Upper lobe of left lung (tissue), 6 donors: ENCODE results near the gene AMPD3. TPM values are rescaled to one million over a fixed set of nuclear protein-coding genes. Genes with fewer than 3 reads are reported as not detected.

Source experiments
- ATAC-seq, 2 donors: fragments of 200-7000 bp; cut with Tn5 transposase; one replicate each; pipeline ENCODE4 v1.9.1; 2022; ENCODE audit warnings: mild to moderate bottlenecking in 2 of 2, moderate library complexity in 2 of 2; ENCODE audit not compliant: low FRiP score in 2 of 2
- DNase-seq, 2 donors: peaks; one replicate each; pipeline ENCODE4 v3.0.0-alpha.2; 2019 to 2020
- H3K27ac ChIP-seq, 4 donors: fragments of 200-600 bp; sonication (generic); one replicate each; pipeline ENCODE4 v1.5.1; 2016 to 2019
- H3K27me3 ChIP-seq, 4 donors: fragments of 200-600 bp; sonication (generic); one replicate each; pipeline ENCODE4 v1.5.1; 2017 to 2019
- H3K36me3 ChIP-seq, 4 donors: fragments of 200-600 bp; sonication (generic); one replicate each; pipeline ENCODE4 v1.5.1; 2016 to 2019
- H3K4me1 ChIP-seq, 4 donors: fragments of 200-600 bp; sonication (generic); one replicate each; pipeline ENCODE4 v1.5.1; 2018 to 2019
- H3K4me3 ChIP-seq, 4 donors: fragments of 200-600 bp; sonication (generic); one replicate each; pipeline ENCODE4 v1.5.1; 2017 to 2019; ENCODE audit warnings: mild to moderate bottlenecking in 2 of 4, moderate library complexity in 1 of 4
- H3K9me3 ChIP-seq, 4 donors: fragments of 200-600 bp; sonication (generic); one replicate each; pipeline ENCODE4 v1.5.1; 2018 to 2019
- CTCF ChIP-seq, 6 experiments: fragments of 450-650 bp in 4 of 6; fragments of 200-600 bp in 2 of 6; sonication (generic) in 2 of 6; IDR thresholded peaks; one replicate each; pipeline ENCODE4 v1.5.1; 2016 to 2019; ENCODE audit warnings: antibody characterized with exemption in 6 of 6
- EP300 ChIP-seq, 4 donors: sonication (generic); formaldehyde crosslinking; IDR thresholded peaks; one replicate each; pipeline ENCODE4 v1.5.1; 2017; ENCODE audit warnings: antibody characterized with exemption in 4 of 4, control low read depth in 2 of 4
- POLR2A ChIP-seq, 4 donors: fragments of 450-650 bp; IDR thresholded peaks; one replicate each; pipeline ENCODE4 v1.5.1; 2016 to 2017; ENCODE audit warnings: antibody characterized with exemption in 4 of 4, mild to moderate bottlenecking in 2 of 4
- POLR2AphosphoS5 ChIP-seq, 2 donors: sonication (generic); formaldehyde crosslinking; IDR thresholded peaks; one replicate each; pipeline ENCODE4 v1.5.1; 2017; ENCODE audit warnings: antibody characterized with exemption in 2 of 2
- WGBS, 2 donors: methylation state at CpG; one replicate each; pipeline ENCODE4 v1.1.5; 2017 to 2018; 5-methylcytosine and 5-hydroxymethylcytosine counted together
- total RNA-seq, 6 donors: library from RNA; depleted of rRNA in 4 of 6; stranded (reverse); fragments of >200 nt in 4 of 6; gene quantifications; one replicate each; pipeline versions ENCODE4 v1.1.0 to v1.2.1, GENCODE V29; 2016 to 2021
- donor health status: DM: no; HTN: no; CAD: no; lungs with moderate emphysema.
- donor health status: DM: no; HTN: yes; CAD: no; lungs with severe emphysema.

The AMPD3 gene
- total RNA-seq, 6 donors from 2014 or later = 5.4 to 49.2 (median 9.3) TPM

GRCh38 chr11:10511181-10511621 is 56.1 kb downstream of the AMPD3 start:
- H3K27ac ChIP-seq = no peak overlapping the region
- no peaks in the 10 kb centered on the region for H3K27me3 ChIP-seq
- peaks cover 0 to 2% (median 0%) of the 10 kb centered on the region in 4 donors for H3K4me1 ChIP-seq
- ATAC-seq (no peak), DNase-seq (no peak)
- peaks cover 0 to 13% (median 0%) of the 10 kb centered on the region in 4 donors for H3K36me3 ChIP-seq
- TF ChIP-seq CTCF (IDR thresholded peaks at IDR 0.05) (no peak), POLR2A (IDR thresholded peaks at IDR 0.05) (no peak), POLR2AphosphoS5 (IDR thresholded peaks at IDR 0.05) (no peak), EP300 (IDR thresholded peaks at IDR 0.05) (no peak)
- 92 to 95% methylated on average over 10 of the region's 10 CpGs for WGBS, 2 donors
- no peak overlapping the region for H3K4me3 ChIP-seq
- H3K9me3 ChIP-seq = no peaks in the 10 kb centered on the region

- Histone ChIP-seq H3K27me3 (no peaks in the 10 kb centered on the region), H3K4me1 (peaks cover 0 to 2% (median 0%) of the 10 kb centered on the region in 4 donors), H3K27ac (peak overlapping the region in 1 of 4 donors; percentile 9), H3K4me3 (no peak overlapping the region), H3K9me3 (no peaks in the 10 kb centered on the region), H3K36me3 (peaks cover 0 to 18% (median 0%) of the 10 kb centered on the region in 4 donors)
- TF ChIP-seq CTCF (IDR thresholded peaks at IDR 0.05) (peak in 3 of 6 experiments; percentile 13 to 23 (median 22)), POLR2AphosphoS5 (IDR thresholded peaks at IDR 0.05) (no peak), EP300 (IDR thresholded peaks at IDR 0.05) (no peak), POLR2A (IDR thresholded peaks at IDR 0.05) (no peak)
- ATAC-seq (no peak), DNase-seq (no peak)
- WGBS, 2 donors = 32 to 40% methylated on average over 2 of the region's 2 CpGs
Measured at GRCh38 chr11:10514202-10514601, 59.1 kb downstream of the AMPD3 start.

GRCh38 chr11:10514709-10515108 is 59.6 kb downstream of the AMPD3 start:
- ATAC-seq (no peak), DNase-seq (no peak)
- TF ChIP-seq POLR2A (IDR thresholded peaks at IDR 0.05) (no peak), POLR2AphosphoS5 (IDR thresholded peaks at IDR 0.05) (no peak), EP300 (IDR thresholded peaks at IDR 0.05) (no peak), CTCF (IDR thresholded peaks at IDR 0.05) (no peak)
- H3K4me1 ChIP-seq = peaks cover 0 to 2% (median 0%) of the 10 kb centered on the region in 4 donors
- H3K27ac ChIP-seq = peak overlapping the region in 1 of 4 donors; percentile 9
- H3K27me3 ChIP-seq = no peaks in the 10 kb centered on the region
- no peaks in the 10 kb centered on the region for H3K9me3 ChIP-seq
- 92% methylated on average over 2 of the region's 2 CpGs for WGBS, 2 donors
- peaks cover 0 to 23% (median under 1%) of the 10 kb centered on the region in 4 donors for H3K36me3 ChIP-seq
- H3K4me3 ChIP-seq = no peak overlapping the region

GRCh38 chr11:10515418-10515817 is 60.4 kb downstream of the AMPD3 start:
- Histone ChIP-seq H3K36me3 (peaks cover 0 to 30% (median 2%) of the 10 kb centered on the region in 4 donors), H3K4me1 (peaks cover 0 to 2% (median 0%) of the 10 kb centered on the region in 4 donors), H3K27me3 (no peaks in the 10 kb centered on the region), H3K4me3 (no peak overlapping the region), H3K9me3 (no peaks in the 10 kb centered on the region), H3K27ac (no peak overlapping the region)
- ATAC-seq (no peak), DNase-seq (no peak)
- 94 to 98% methylated on average over 3 of the region's 3 CpGs for WGBS, 2 donors
- TF ChIP-seq POLR2AphosphoS5 (IDR thresholded peaks at IDR 0.05) = no peak
- TF ChIP-seq CTCF (IDR thresholded peaks at IDR 0.05) = no peak
- TF ChIP-seq EP300 (IDR thresholded peaks at IDR 0.05) = no peak
- no peak for TF ChIP-seq POLR2A (IDR thresholded peaks at IDR 0.05)

- no peak overlapping the region for H3K4me3 ChIP-seq
- H3K4me1 ChIP-seq = peaks cover 5 to 8% (median 7%) of the 10 kb centered on the region in 4 donors
- TF ChIP-seq POLR2A (IDR thresholded peaks at IDR 0.05) (no peak), CTCF (IDR thresholded peaks at IDR 0.05) (no peak), EP300 (IDR thresholded peaks at IDR 0.05) (no peak), POLR2AphosphoS5 (IDR thresholded peaks at IDR 0.05) (no peak)
- peaks cover 0 to 40% (median 6%) of the 10 kb centered on the region in 4 donors for H3K36me3 ChIP-seq
- H3K27me3 ChIP-seq = no peaks in the 10 kb centered on the region
- no peak overlapping the region for H3K27ac ChIP-seq
- no peak for DNase-seq
- H3K9me3 ChIP-seq = no peaks in the 10 kb centered on the region
- no peak for ATAC-seq
Measured at GRCh38 chr11:10518123-10518522, 63.1 kb downstream of the AMPD3 start.
